Right lobe of liver (tissue), 4 donors: ENCODE data around the gene PDE10A.

ENCODE experiments used
- POLR2A ChIP-seq: fragments of 450-650 bp; IDR thresholded peaks from one replicate; pipeline ENCODE4 v1.6.1; 2017; ENCODE audit warnings: antibody characterized with exemption, mild to moderate bottlenecking
- TF ChIP-seq, protein P1 (sequence below), 4 donors: fragments of 200-600 bp in 3 of 4; fragments of 450-650 bp in 1 of 4; IDR thresholded peaks; one replicate each; pipeline versions ENCODE4 v1.5.1 to v1.8.0; 2016 to 2022; ENCODE audit warnings: antibody characterized with exemption in 4 of 4, mild to moderate bottlenecking in 2 of 4
- donor health status: DM: no; HTN: no; CAD: no.
- donor health status: DM: no; HTN: no; CAD: no.
- donor health status: DM: no; HTN: yes; CAD: no.

DNA sequence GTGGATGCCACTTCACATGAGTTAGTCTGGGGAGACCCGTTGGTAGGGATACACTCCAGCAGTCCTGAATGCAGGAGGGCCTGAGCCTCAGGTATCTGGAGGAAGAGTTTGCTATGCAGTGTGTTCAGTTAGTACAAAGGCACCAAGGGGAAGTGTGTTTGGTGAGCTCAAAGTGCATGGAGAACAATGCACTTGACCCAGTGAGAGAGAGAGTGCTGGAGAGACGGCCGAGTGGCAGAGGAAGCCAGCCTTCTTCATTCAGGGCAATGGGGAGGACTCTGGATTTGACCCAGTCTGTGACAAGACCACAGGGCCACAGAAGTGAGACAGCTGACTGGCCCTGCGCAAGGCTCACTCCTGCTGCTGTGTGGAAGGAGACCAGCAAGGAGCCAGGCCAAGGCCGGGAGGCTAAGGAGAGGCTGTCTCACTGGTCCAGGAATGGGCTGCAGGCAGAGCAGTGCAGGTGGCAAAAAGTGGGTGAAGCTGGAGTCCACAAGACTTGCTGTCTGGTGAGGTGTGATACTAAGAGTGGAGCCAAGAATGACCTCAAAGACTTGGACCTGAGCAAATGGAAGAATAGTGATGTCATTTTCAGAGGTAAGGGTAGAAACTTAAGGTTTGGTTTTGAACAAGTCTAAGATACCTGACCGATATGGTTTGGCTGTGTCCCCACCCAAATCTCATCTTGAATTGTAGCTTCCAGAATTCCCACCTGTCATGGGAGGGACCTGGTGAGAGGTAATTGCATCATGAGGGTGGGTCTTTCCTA is 38.0 kb downstream of the PDE10A start:
- TF ChIP-seq, protein P1, sequence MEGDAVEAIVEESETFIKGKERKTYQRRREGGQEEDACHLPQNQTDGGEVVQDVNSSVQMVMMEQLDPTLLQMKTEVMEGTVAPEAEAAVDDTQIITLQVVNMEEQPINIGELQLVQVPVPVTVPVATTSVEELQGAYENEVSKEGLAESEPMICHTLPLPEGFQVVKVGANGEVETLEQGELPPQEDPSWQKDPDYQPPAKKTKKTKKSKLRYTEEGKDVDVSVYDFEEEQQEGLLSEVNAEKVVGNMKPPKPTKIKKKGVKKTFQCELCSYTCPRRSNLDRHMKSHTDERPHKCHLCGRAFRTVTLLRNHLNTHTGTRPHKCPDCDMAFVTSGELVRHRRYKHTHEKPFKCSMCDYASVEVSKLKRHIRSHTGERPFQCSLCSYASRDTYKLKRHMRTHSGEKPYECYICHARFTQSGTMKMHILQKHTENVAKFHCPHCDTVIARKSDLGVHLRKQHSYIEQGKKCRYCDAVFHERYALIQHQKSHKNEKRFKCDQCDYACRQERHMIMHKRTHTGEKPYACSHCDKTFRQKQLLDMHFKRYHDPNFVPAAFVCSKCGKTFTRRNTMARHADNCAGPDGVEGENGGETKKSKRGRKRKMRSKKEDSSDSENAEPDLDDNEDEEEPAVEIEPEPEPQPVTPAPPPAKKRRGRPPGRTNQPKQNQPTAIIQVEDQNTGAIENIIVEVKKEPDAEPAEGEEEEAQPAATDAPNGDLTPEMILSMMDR (IDR thresholded peaks at IDR 0.05): no peak
- no peak for TF ChIP-seq POLR2A
